H1 (cell line): ENCODE results near the gene SLC26A8.

Experiments used
- CBX5 ChIP-seq: fragments of 300-800, 300-1000 bp; sonication (generic); IDR thresholded peaks from 2 replicates; pipeline ENCODE4 v1.7.1; 2016; ENCODE audit warnings: antibody characterized with exemption, low read length, low read depth
- CTBP2 ChIP-seq: IDR thresholded peaks from 2 replicates; pipeline ENCODE4 v1.7.0; 2011; ENCODE audit warnings: borderline replicate concordance, mild to moderate bottlenecking, moderate library complexity, mixed read lengths, low read length; ENCODE audit not compliant: insufficient read depth, insufficient read length
- JUND ChIP-seq: IDR thresholded peaks from 2 replicates; pipeline ENCODE4 v1.6.1; 2011; ENCODE audit warnings: mild to moderate bottlenecking, improper control_type of control experiment, low read length
- PHF8 ChIP-seq: fragments of 200-600 bp; sonication (generic); conservative IDR thresholded peaks from 2 replicates; pipeline ENCODE4 v1.7.1; 2012; ENCODE audit warnings: low read depth, mild to moderate bottlenecking, inconsistent platforms, low read length, moderate library complexity
- POLR2A ChIP-seq, 2 experiments: IDR thresholded peaks; 1 replicate in 1 of 2; 2 replicates in 1 of 2; pipeline ENCODE4 v1.6.1; 2011; ENCODE audit warnings: low read depth in 2 of 2, low read length in 2 of 2, mild to moderate bottlenecking in 2 of 2; ENCODE audit errors: control extremely low read depth in 1 of 2
- RAD21 ChIP-seq, 2 experiments: IDR thresholded peaks in 1 of 2; conservative IDR thresholded peaks in 1 of 2; 2 replicates each; pipeline ENCODE4 v1.6.1; 2011; ENCODE audit warnings: low read depth in 2 of 2, low read length in 2 of 2, improper control_type of control experiment in 1 of 2, inconsistent platforms in 1 of 2, mild to moderate bottlenecking in 1 of 2, moderate library complexity in 1 of 2
- RFX5 ChIP-seq: IDR thresholded peaks from 2 replicates; pipeline ENCODE4 v1.6.1; 2011; ENCODE audit warnings: low read depth, low read length, improper control_type of control experiment, borderline replicate concordance
- TCF12 ChIP-seq: IDR thresholded peaks from 2 replicates; pipeline ENCODE4 v1.6.1; 2011; ENCODE audit warnings: low read depth, mild to moderate bottlenecking, low read length
- TF ChIP-seq, protein P1 (sequence below), 3 experiments: IDR thresholded peaks; 1 replicate in 2 of 3; 2 replicates in 1 of 3; pipeline versions ENCODE4 v1.5.1 to v1.6.1; 2011; ENCODE audit warnings: low read length in 3 of 3, mild to moderate bottlenecking in 3 of 3, inconsistent platforms in 2 of 3, low read depth in 1 of 3, moderate library complexity in 1 of 3; ENCODE audit not compliant: insufficient read depth in 1 of 3; ENCODE audit errors: control extremely low read depth in 1 of 3

DNA sequence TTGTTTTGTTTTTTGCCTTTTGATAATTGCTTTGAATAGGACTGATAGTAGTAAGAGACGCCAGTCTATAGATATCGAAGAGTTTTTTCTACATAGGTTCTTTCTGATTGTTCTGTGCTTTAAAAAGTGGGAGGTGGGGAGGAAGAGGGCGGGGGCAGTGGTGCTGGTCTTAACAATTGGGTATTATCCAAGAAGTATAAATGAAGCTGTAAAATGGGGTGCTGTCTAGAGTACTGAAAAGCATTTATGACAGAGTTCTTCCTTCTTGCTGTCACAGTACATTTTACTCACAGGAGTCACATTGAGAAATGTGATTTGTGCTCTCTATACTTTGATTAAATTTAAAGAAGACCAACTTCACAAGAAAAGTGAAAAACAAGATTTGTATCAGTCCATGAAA, 44.1 kb upstream of the SLC26A8 start:
- TF ChIP-seq, protein P1, sequence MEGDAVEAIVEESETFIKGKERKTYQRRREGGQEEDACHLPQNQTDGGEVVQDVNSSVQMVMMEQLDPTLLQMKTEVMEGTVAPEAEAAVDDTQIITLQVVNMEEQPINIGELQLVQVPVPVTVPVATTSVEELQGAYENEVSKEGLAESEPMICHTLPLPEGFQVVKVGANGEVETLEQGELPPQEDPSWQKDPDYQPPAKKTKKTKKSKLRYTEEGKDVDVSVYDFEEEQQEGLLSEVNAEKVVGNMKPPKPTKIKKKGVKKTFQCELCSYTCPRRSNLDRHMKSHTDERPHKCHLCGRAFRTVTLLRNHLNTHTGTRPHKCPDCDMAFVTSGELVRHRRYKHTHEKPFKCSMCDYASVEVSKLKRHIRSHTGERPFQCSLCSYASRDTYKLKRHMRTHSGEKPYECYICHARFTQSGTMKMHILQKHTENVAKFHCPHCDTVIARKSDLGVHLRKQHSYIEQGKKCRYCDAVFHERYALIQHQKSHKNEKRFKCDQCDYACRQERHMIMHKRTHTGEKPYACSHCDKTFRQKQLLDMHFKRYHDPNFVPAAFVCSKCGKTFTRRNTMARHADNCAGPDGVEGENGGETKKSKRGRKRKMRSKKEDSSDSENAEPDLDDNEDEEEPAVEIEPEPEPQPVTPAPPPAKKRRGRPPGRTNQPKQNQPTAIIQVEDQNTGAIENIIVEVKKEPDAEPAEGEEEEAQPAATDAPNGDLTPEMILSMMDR (IDR thresholded peaks at IDR 0.05; ENCODE audit: control extremely low read depth in 1 of 3, insufficient read depth in 1 of 3, low read depth in 1 of 3, low read length in 3 of 3) = no peak
- TF ChIP-seq CBX5 (no peak), RFX5 (no peak), JUND (no peak), RAD21 (IDR thresholded peaks at IDR 0.05 in 1 of 2, conservative IDR thresholded peaks at IDR 0.05 in 1 of 2; ENCODE audit: low read depth in 2 of 2, low read length in 2 of 2) (no peak), POLR2A (IDR thresholded peaks at IDR 0.05; ENCODE audit: control extremely low read depth in 1 of 2, low read depth in 2 of 2, low read length in 2 of 2) (no peak), PHF8 (no peak), TCF12 (no peak), CTBP2 (no peak)
